Urinary bladder (tissue), 4 donors: ENCODE data around the gene KRT39. TPM values are rescaled to one million over a fixed set of nuclear protein-coding genes. Genes with fewer than 3 reads are reported as not detected.

ENCODE experiments used
- DNase-seq: peaks from one replicate; pipeline ENCODE4 v3.0.0-alpha.2; 2015; ENCODE audit errors: extremely low spot score
- H3K27ac ChIP-seq: one replicate; pipeline ENCODE4 v1.5.1; 2013; ENCODE audit warnings: low read depth, mild to moderate bottlenecking, moderate library complexity
- H3K36me3 ChIP-seq: one replicate; pipeline ENCODE4 v1.6.1; 2013; ENCODE audit warnings: mild to moderate bottlenecking, moderate library complexity; ENCODE audit not compliant: insufficient read depth
- H3K4me1 ChIP-seq: one replicate; pipeline ENCODE4 v1.6.1; 2013; ENCODE audit warnings: mild to moderate bottlenecking, moderate library complexity; ENCODE audit not compliant: insufficient read depth
- H3K4me3 ChIP-seq: one replicate; pipeline ENCODE4 v1.5.1; 2013; ENCODE audit warnings: low read depth, low read length
- WGBS: extraction: QIAGEN DNeasy Blood & Tissue Kit; methylation state at CpG from one replicate; pipeline ENCODE4 v1.1.7; 2013; 5-methylcytosine and 5-hydroxymethylcytosine counted together
- polyA plus RNA-seq: library from polyadenylated mRNA; stranded (reverse); fragments of 200-250 nt; gene quantifications from one replicate; pipeline ENCODE4 v1.2.3, GENCODE V29; 2013
- small RNA-seq: library from RNA; depleted of rRNA; stranded (forward); fragments of <200 nt; gene quantifications from one replicate; pipeline ENCODE3, GENCODE V24; 2014
- total RNA-seq: library from RNA; depleted of rRNA; stranded (reverse); fragments of >200 nt; gene quantifications from one replicate; pipeline ENCODE4 v1.2.3, GENCODE V29; 2014
- donor health status: healthy with polysubstance abuse.
- donor health status: healthy.

The KRT39 gene
- total and polyA plus RNA-seq, 2 donors: not detected

DNA sequence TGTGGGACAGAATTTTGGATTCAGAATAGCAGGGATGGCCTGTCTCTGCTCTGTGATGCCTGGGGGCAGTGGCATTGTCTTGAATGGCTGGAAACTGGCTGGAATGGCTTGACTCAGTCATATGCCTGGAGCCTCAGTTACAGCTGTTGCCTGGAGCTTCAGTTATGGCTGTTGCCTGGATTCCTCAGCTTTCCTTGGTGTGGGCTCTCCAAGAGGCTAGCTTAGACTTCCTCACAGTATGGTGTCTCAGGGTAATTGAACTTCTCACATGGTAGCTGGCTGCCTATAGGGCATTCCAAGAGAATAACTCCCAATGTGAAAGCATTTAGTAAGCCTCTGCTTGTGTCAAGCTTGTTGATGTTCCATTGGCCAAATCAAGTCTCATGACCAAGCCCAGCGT, 50.4 kb downstream of the KRT39 start:
- no peak for DNase-seq
- Histone ChIP-seq H3K4me3 (no peak overlapping the region), H3K4me1 (no peaks in the 10 kb centered on the region), H3K36me3 (no peaks in the 10 kb centered on the region), H3K27ac (no peak overlapping the region)
- 58% methylated on average over 1 of the region's 1 CpG for WGBS

GRCh38 chr17:40915721-40916256, 51.0 kb downstream of the KRT39 start:
- Histone ChIP-seq H3K4me1 (no peaks in the 10 kb centered on the region), H3K27ac (no peak overlapping the region), H3K4me3 (no peak overlapping the region), H3K36me3 (no peaks in the 10 kb centered on the region)
- 68% methylated on average over 2 of the region's 2 CpGs for WGBS
- DNase-seq: no peak

DNA sequence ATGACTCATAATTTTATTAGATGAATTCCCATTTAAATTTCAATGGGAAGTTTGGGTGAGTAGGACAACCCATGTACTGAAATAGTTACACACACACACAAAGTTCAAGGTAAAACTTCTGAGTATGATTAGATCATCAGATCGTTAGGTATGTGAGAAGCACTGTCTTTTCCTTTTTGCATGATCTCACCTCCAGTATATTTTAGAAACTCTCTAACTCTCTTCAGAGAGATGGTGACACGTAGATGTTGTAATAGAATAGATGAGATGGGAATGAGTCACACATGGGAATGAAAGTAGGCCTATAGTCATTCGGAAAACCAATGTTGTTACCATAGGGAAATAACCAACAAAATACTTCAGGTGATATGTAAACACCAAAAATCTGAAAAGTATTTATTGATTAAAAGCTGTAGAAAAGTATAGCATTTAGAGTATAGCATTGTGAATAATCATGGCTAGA, 51.5 kb downstream of the KRT39 start:
- no peak overlapping the region for H3K4me3 ChIP-seq
- WGBS: 72% methylated on average over 3 of the region's 3 CpGs
- DNase-seq: no peak
- H3K36me3 ChIP-seq: no peaks in the 10 kb centered on the region
- H3K4me1 ChIP-seq: no peaks in the 10 kb centered on the region
- H3K27ac ChIP-seq: no peak overlapping the region

GRCh38 chr17:40914075-40914855, 52.5 kb downstream of the KRT39 start:
- no peak for DNase-seq
- Histone ChIP-seq H3K27ac (no peak overlapping the region), H3K36me3 (no peaks in the 10 kb centered on the region), H3K4me3 (no peak overlapping the region), H3K4me1 (peaks cover 2% of the 10 kb centered on the region)
- WGBS: 70% methylated on average over 3 of the region's 3 CpGs

DNA sequence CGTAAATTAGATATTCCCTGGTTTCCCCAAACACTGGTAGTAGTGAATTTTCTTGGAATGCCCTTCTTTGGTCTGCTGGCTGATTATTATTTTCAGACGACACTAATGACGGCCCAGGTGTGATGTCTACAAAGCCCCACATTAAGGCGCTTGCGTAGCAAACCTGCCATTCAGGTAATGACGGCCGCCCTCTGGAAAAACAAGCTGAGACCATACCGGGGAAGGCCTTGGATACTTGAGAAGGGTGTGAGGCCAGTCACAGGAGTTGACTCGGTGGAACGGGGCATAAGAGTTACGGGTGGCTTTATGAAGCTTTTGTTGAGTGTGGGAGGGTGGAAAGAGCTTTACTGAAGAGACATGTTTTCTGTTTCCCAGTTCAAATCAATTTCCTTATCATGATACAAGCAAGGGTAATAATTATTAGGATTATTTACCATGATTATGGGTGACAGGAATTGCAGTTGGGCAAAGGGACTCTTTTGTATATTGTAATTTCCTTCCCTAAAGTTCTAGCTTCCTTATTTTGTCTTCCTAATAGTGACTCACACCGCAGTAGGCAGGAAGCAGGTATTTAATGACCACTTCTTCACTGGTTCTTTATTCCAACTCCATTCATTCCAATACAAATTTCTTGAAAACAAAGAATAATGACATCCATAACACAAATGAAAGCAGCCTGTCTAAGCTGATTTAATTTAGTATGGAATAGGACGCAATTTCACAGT, 54.1 kb downstream of the KRT39 start:
- H3K27ac ChIP-seq: no peak overlapping the region
- no peak overlapping the region for H3K4me3 ChIP-seq
- no peaks in the 10 kb centered on the region for H3K36me3 ChIP-seq
- 92% methylated on average over 13 of the region's 13 CpGs for WGBS
- DNase-seq: no peak
- peaks cover 2% of the 10 kb centered on the region for H3K4me1 ChIP-seq

DNA sequence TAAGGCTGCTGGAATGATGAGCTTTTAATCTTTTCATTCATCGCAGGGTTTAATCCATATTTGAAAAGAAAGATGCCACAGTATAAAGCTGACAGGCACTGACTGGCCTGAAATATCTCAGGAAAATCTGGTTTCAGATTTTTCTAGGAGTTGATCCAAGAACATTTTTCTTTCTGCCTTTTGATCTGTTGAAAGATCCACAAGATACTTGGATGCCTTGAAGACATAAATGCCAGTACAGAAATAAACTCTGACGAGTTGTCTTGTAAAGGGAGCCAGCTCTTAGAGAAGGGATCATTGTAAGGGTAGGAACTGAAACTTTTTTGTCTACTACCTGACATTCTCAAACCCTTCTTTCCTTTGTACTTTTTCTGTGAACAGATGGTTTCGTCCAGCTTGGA, 56.3 kb downstream of the KRT39 start:
- WGBS: 22% methylated on average over 3 of the region's 3 CpGs
- DNase-seq: no peak
- no peak overlapping the region for H3K4me3 ChIP-seq

GRCh38 chr17:40909755-40910154, 57.0 kb downstream of the KRT39 start:
- DNase-seq: no peak
- Histone ChIP-seq H3K27ac (no peak overlapping the region), H3K36me3 (no peaks in the 10 kb centered on the region), H3K4me1 (peaks cover 2% of the 10 kb centered on the region), H3K4me3 (no peak overlapping the region)
- 29% methylated on average over 4 of the region's 4 CpGs for WGBS

More for the DNA sequence above, 56.3 kb downstream of the KRT39 start:
- Histone ChIP-seq H3K27ac (peak overlapping the region; percentile 47), H3K4me1 (peaks cover 2% of the 10 kb centered on the region), H3K36me3 (no peaks in the 10 kb centered on the region)

GRCh38 chr17:40909351-40909750, 57.4 kb downstream of the KRT39 start:
- H3K36me3 ChIP-seq: no peaks in the 10 kb centered on the region
- WGBS: 1% methylated on average over 5 of the region's 5 CpGs
- no peak overlapping the region for H3K27ac ChIP-seq
- peak; percentile 81 for DNase-seq
- H3K4me1 ChIP-seq: peaks cover 2% of the 10 kb centered on the region
- no peak overlapping the region for H3K4me3 ChIP-seq

Small RNA genes within 50 kb of the gene (small RNA-seq; reads per million reads assigned to genes)
- not detected for gene KRTAP3-4P

Other genes starting within 250 kb of the KRT39 start
Only the 30 nearest of the 33 such genes appear.
- not detected for gene KRT26, start 194.7 kb downstream of the KRT39 start, total RNA-seq
- not detected for gene KRT26, start 194.7 kb downstream of the KRT39 start, polyA plus RNA-seq
- gene KRT27, start 184.4 kb downstream of the KRT39 start, total RNA-seq: not detected
- not detected for gene KRT27, start 184.4 kb downstream of the KRT39 start, polyA plus RNA-seq
- not detected for gene KRT28, start 167.0 kb downstream of the KRT39 start, total RNA-seq
- gene KRT28, start 167.0 kb downstream of the KRT39 start, polyA plus RNA-seq: not detected
- 4.8 TPM for gene KRT10, start 144.3 kb downstream of the KRT39 start, total RNA-seq
- gene KRT10, start 144.3 kb downstream of the KRT39 start, polyA plus RNA-seq: 21.5 TPM
- not detected for gene KRT12, start 99.7 kb downstream of the KRT39 start, total RNA-seq
- gene KRT12, start 99.7 kb downstream of the KRT39 start, polyA plus RNA-seq: not detected
- 23.2 TPM for gene KRT20, start 81.7 kb downstream of the KRT39 start, total RNA-seq
- gene KRT20, start 81.7 kb downstream of the KRT39 start, polyA plus RNA-seq: 2.2 TPM
- gene KRT23, start 29.3 kb downstream of the KRT39 start, total RNA-seq: 14.7 TPM
- 0.87 TPM for gene KRT23, start 29.3 kb downstream of the KRT39 start, polyA plus RNA-seq
- not detected for gene KRT40, start 17.4 kb upstream of the KRT39 start, total RNA-seq
- not detected for gene KRT40, start 17.4 kb upstream of the KRT39 start, polyA plus RNA-seq
- gene KRTAP3-3, start 27.2 kb upstream of the KRT39 start, total RNA-seq: not detected
- gene KRTAP3-3, start 27.2 kb upstream of the KRT39 start, polyA plus RNA-seq: not detected
- gene KRTAP3-2, start 33.0 kb upstream of the KRT39 start, total RNA-seq: not detected
- gene KRTAP3-2, start 33.0 kb upstream of the KRT39 start, polyA plus RNA-seq: not detected
- gene KRTAP3-1, start 42.2 kb upstream of the KRT39 start, total RNA-seq: not detected
- gene KRTAP3-1, start 42.2 kb upstream of the KRT39 start, polyA plus RNA-seq: not detected
- not detected for gene KRTAP1-5, start 60.3 kb upstream of the KRT39 start, total RNA-seq
- 0.11 TPM for gene KRTAP1-5, start 60.3 kb upstream of the KRT39 start, polyA plus RNA-seq
- not detected for gene KRTAP1-4, start 63.2 kb upstream of the KRT39 start, total RNA-seq
- gene KRTAP1-4, start 63.2 kb upstream of the KRT39 start, polyA plus RNA-seq: not detected
- gene KRTAP1-3, start 67.9 kb upstream of the KRT39 start, total RNA-seq: not detected
- gene KRTAP1-3, start 67.9 kb upstream of the KRT39 start, polyA plus RNA-seq: not detected
- not detected for gene KRTAP1-1, start 74.5 kb upstream of the KRT39 start, total RNA-seq
- gene KRTAP1-1, start 74.5 kb upstream of the KRT39 start, polyA plus RNA-seq: not detected
- not detected for gene KRTAP2-1, start 80.4 kb upstream of the KRT39 start, total RNA-seq
- not detected for gene KRTAP2-1, start 80.4 kb upstream of the KRT39 start, polyA plus RNA-seq
- not detected for gene KRTAP2-2, start 88.3 kb upstream of the KRT39 start, total RNA-seq
- gene KRTAP2-2, start 88.3 kb upstream of the KRT39 start, polyA plus RNA-seq: not detected
- gene KRTAP2-3, start 93.2 kb upstream of the KRT39 start, total RNA-seq: not detected
- gene KRTAP2-3, start 93.2 kb upstream of the KRT39 start, polyA plus RNA-seq: not detected
- gene KRTAP2-4, start 98.9 kb upstream of the KRT39 start, total RNA-seq: not detected
- gene KRTAP2-4, start 98.9 kb upstream of the KRT39 start, polyA plus RNA-seq: not detected
- gene KRTAP4-7, start 117.2 kb upstream of the KRT39 start, total RNA-seq: not detected
- gene KRTAP4-7, start 117.2 kb upstream of the KRT39 start, polyA plus RNA-seq: not detected
- gene KRTAP4-8, start 131.2 kb upstream of the KRT39 start, total RNA-seq: not detected
- not detected for gene KRTAP4-8, start 131.2 kb upstream of the KRT39 start, polyA plus RNA-seq
- gene KRTAP4-16, start 135.3 kb upstream of the KRT39 start, total RNA-seq: not detected
- not detected for gene KRTAP4-16, start 135.3 kb upstream of the KRT39 start, polyA plus RNA-seq
- gene KRTAP4-9, start 138.4 kb upstream of the KRT39 start, total RNA-seq: not detected
- gene KRTAP4-9, start 138.4 kb upstream of the KRT39 start, polyA plus RNA-seq: not detected
- not detected for gene KRTAP4-11, start 151.4 kb upstream of the KRT39 start, total RNA-seq
- gene KRTAP4-11, start 151.4 kb upstream of the KRT39 start, polyA plus RNA-seq: not detected
- not detected for gene KRTAP4-12, start 157.2 kb upstream of the KRT39 start, total RNA-seq
- gene KRTAP4-12, start 157.2 kb upstream of the KRT39 start, polyA plus RNA-seq: not detected
- gene KRTAP4-6, start 173.6 kb upstream of the KRT39 start, total RNA-seq: not detected
- not detected for gene KRTAP4-6, start 173.6 kb upstream of the KRT39 start, polyA plus RNA-seq
- gene KRTAP4-5, start 182.9 kb upstream of the KRT39 start, total RNA-seq: not detected
- not detected for gene KRTAP4-5, start 182.9 kb upstream of the KRT39 start, polyA plus RNA-seq
- gene KRTAP4-4, start 193.8 kb upstream of the KRT39 start, total RNA-seq: not detected
- gene KRTAP4-4, start 193.8 kb upstream of the KRT39 start, polyA plus RNA-seq: not detected
- not detected for gene KRTAP4-3, start 201.3 kb upstream of the KRT39 start, total RNA-seq
- gene KRTAP4-3, start 201.3 kb upstream of the KRT39 start, polyA plus RNA-seq: not detected
- gene KRTAP4-2, start 211.3 kb upstream of the KRT39 start, total RNA-seq: not detected
- gene KRTAP4-2, start 211.3 kb upstream of the KRT39 start, polyA plus RNA-seq: not detected